OCI-LY3 (cell line): ENCODE results near the gene GAL3ST2.
"Not testable (repeated sequence)": the region's sequence is repeated elsewhere in the genome, so short reads cannot be mapped to it uniquely, and the experiment has no call there.

Experiments
- EZH2phosphoT487 ChIP-seq: fragments of 200-600 bp; shearing (Covaris generic); IDR thresholded peaks from 2 replicates; pipeline ENCODE4 v1.6.1; 2018; ENCODE audit warnings: antibody characterized with exemption, mixed run types, low read depth
- TF ChIP-seq, protein P1 (sequence below): fragments of 200-600, 300-600 bp; sonication (generic); IDR thresholded peaks from 2 replicates; pipeline ENCODE4 v1.5.1; 2014; ENCODE audit warnings: antibody characterized with exemption, low read length, low read depth

DNA sequence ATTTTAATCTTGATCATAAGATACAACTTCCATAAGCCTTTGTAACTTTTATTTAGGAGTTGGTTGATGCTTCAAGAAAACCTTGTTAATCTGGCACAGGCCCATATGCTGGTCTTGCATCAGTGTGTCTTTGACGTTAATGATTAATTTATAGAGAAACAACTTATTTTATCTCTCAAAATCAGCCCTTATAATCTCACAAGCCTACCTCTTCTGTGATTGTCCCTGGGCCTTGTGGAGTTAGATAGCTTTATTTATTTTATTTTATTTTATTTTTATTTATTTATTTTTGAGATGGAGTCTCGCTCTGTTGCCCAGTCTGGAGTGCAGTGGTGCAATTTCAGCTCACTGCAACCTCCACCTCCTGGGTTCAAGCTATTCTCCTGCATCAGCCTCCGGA, 5.4 kb downstream of the GAL3ST2 start:
- TF ChIP-seq, protein P1, sequence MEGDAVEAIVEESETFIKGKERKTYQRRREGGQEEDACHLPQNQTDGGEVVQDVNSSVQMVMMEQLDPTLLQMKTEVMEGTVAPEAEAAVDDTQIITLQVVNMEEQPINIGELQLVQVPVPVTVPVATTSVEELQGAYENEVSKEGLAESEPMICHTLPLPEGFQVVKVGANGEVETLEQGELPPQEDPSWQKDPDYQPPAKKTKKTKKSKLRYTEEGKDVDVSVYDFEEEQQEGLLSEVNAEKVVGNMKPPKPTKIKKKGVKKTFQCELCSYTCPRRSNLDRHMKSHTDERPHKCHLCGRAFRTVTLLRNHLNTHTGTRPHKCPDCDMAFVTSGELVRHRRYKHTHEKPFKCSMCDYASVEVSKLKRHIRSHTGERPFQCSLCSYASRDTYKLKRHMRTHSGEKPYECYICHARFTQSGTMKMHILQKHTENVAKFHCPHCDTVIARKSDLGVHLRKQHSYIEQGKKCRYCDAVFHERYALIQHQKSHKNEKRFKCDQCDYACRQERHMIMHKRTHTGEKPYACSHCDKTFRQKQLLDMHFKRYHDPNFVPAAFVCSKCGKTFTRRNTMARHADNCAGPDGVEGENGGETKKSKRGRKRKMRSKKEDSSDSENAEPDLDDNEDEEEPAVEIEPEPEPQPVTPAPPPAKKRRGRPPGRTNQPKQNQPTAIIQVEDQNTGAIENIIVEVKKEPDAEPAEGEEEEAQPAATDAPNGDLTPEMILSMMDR: not testable (repeated sequence)
- not testable (repeated sequence) for TF ChIP-seq EZH2phosphoT487
